Suppressor macrophage (primary cell): ENCODE data around the gene CLVS2.

Experiments used
- DNase-seq, 4 experiments: peaks; one replicate each; pipeline ENCODE4 v3.0.0-alpha.2; 2020 to 2022

Gene CLVS2

DNA sequence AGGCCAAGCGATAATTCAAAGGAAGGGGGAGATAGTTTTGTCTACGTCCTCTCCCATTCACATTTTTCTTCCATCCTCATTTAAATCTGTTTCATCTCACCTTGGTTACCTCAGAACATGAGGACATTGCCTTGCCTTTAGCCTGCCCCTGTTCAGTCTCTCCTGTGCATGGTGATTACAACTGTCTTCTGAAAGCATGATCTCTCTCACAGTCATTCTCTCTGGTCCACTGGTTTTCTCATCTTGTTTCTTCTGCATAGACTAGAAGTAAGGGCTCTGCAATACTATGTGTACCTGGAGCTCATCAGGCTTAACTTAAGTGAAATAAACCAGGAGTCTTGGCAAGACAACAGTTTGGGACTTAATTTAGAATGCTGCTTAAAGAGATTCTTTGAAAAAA is 31.4 kb downstream of the CLVS2 start:
- no peak for DNase-seq

DNA sequence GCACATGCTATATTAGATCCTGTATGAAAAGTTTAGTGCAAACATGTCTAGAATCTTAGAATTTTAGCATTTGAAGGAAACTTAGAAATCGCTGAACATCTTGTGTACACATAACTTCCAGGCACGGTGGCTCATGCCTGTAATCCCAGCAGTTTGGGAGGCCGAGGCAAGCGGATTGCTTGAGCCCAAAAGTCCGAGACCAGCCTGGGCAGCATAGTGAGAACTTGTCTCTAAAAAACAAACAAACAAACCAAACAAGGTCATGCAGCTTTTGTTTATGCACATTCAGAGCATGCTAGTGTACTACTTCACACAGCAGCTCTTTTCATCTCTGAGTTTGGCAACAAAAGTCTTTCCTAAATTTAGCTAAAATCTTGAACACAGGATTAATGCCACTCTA is 32.2 kb downstream of the CLVS2 start:
- DNase-seq = no peak

DNA sequence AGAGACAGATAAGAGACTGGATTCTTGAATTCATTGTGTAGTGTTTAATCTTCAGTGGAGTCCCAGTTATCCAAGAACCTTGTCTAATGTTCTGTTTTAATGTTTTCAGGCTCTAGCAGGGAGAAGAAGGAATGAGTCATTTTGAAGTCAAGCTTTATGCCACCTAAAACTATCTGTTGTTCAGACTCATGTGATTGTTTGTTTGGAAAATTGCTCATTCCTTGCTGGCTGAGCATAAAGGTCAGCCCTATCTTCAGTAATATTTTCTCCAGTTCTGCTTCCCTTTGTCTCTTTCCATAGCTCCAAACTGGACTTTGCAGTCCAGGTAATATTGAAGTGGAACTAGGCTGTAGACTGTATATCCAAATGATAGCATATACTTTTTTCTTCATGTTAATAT is 34.2 kb downstream of the CLVS2 start:
- no peak for DNase-seq

DNA sequence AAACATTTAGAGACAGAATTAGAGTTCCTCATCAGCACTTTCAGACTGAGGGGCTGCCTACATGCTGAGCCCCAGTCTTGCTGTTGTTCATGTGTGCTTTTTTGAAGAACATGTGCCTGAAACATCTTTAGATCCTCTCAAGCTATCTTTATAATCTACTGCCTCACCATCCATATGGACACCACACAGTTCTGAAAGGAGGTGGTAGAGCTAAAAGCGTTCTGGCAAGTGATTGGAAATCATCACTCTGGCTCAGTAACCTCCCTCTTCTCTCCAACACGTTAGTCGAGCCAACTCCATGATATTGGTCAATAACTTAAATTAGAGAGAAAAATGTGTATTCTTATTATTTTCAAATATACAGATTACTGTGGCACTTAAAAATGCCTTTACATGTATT is 40.6 kb downstream of the CLVS2 start:
- no peak for DNase-seq

DNA sequence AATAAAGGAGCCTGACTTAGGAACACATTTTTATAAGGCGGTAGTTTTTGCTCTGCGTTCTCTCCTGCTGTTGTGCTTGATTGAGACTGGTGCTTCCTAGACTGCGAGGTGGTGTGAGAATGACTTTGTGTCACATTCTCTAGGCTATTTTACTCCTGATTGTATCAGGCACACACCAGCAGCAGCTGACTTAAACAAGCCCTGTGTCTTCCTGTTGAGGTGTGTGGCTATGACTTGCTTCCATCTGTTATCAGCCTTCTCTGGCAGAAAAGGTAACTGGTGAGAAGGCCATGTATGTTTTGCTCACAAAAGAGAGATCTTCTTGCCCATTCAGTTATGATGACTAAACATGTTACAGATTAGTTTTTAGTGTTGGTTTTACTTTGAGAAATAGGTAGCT is 43.4 kb downstream of the CLVS2 start:
- DNase-seq = no peak

DNA sequence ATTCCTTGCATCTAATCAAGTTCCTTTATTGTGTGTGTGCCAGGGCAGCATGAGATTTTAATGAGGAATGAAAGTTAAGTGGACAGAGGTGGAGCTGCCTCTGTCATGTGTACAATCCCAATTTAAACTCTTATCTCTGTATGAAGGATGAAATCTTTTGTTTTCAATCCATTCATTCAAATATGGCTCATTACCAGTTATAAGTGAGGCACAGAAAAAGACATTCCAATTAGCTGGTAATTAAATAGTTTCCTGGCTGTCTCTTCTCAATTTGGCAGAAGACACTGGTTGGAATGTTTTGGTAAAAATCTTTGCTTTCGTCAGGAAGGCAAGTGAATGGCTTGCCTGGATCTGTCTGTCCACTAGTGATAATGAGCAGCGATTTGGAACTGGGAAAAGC is 46.4 kb downstream of the CLVS2 start:
- DNase-seq = no peak

DNA sequence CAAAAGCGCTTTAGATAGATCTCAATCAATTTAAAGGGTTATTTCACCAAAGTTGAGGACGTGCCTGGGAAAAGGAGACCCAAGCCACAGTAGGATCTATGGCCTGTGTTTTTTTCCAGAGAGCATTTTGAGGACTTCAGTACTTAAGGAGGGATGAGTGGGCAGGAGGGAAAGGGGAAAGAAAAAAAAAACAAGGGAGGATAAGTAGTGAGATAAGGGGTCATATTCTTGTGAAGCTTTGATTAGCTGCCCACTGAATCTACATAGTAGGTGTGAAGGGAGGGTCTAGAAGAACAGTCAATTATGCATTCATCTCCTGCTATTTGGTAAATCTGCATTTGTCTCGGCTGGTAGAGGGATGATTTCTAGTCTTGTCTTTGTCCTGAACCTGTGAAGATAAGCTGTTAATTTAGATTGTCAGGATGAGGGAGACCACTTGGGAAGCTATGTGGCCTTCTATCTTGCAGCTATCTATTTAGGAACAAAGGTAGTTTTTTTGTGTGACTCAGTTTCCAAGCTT is 48.4 kb downstream of the CLVS2 start:
- no peak for DNase-seq

DNA sequence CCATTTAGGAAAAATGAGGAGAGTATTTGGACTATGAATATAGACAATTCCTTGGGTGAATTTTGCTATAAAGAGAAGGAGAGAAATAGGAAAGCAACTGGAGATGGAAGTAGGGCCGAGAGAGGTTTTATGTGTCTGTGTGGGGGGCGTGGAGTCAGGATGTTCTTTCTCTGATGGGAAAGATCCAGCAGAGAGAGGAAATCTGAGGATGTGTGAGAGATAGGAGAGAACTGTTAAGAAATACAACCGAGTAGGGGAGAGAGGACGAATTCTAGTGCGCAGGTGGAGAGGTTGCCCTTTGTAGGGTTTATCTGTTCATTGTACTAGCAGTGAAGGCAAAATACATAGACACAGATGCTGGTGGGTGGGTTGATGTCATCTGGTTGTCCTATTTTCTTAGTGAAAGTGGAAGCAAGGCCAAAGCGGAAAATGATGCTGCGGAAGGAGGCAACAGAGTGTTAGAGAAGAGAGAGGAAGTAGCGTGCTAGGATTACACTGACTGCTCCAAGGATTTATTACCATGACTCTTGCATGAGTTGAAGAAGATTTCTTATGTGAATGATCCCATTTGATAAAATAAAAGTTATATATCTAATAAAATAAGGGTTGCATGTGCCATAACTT is 57.7 kb downstream of the CLVS2 start:
- DNase-seq = no peak

DNA sequence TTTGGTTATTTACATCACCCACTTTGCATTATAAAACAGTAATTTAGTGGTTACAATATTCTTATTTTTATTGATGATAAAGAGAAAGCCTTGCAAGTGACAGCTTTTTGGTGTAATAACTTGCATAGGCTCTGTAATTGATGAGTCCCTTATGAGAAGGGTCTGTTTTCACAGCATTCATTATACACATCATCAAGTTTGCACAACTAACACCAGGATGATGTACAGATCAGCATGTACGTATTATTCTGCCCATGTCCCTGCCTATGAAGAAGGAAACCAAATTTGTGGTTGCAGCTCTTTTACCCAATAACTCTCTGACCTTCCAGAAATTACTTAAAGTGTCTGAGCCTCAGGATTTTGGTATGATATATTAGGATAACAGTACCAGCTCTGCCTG is 59.2 kb downstream of the CLVS2 start:
- DNase-seq = no peak

DNA sequence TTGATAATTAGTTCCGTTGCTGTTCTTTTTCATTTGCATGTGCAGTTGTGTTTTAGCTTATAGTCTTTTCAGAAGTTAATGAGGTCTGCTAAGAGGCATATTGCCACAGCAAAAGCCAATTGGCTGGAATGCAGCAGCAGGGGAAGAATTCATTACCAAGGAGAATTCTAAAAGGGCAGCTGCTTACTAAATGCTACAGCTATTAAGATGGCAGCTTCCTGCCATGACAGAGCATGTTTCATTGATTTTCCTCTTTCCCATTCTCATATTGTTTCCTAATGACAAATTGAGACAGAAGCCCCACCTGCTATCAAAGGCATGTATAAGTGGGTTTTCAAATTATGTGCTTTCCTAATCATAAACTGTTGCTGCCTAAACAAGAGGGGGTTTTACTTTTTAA is 66.6 kb downstream of the CLVS2 start:
- DNase-seq = no peak

DNA sequence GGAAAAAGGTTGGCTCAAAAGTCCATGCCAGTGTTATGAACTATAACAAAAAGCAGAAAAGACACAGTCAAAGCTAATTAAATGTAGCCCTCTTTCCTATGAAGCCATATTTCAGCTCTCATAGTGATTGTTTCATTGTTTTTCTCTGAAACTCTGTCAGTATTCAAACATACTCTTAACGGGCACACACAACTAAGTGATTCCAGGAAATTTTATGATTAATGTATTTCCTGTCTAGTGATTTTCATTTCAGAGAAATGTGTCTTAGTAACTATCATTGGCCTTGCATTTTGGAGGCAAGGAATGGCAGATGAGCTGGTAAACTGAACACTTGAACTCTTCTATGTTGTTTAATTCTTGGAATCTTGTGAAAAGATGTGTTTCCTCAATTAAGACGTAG is 68.0 kb downstream of the CLVS2 start:
- no peak for DNase-seq

DNA sequence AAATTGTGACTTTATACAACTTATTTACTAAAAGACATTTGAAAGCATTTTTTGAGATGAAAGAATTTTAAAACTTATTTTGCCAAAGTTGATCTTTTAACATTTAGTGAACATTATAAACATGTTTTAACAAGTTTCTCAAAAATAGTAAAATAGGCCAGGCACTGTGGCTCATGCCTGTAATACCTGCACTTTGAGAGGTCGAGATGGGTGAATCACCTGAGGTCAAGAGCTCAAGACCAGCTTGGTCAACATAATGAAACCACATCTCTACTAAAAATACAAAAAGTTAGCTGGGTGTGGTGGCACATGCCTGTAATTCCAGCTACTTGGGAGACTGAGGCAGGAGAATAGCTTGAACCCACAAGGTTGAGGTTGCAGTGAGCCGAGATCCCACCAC is 78.6 kb downstream of the CLVS2 start:
- DNase-seq = no peak

DNA sequence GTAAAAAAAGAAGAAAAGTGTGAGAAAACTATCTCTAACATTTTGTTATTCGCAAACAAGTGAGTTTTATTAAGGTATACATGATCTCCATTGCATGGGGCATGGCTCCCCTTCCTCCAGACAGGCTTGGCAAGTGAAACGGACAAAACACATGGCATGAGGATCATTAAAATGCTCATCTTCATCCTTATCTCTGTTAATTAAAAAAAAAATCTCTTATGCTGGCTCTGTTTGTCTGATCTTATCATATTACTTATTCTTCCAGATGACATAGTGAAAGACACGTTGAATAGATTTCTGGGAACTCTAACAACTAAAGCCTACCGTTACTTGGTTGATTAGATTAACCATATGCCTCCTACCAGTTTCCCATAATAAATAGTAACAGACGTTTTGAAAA is 89.4 kb downstream of the CLVS2 start:
- no peak for DNase-seq

DNA sequence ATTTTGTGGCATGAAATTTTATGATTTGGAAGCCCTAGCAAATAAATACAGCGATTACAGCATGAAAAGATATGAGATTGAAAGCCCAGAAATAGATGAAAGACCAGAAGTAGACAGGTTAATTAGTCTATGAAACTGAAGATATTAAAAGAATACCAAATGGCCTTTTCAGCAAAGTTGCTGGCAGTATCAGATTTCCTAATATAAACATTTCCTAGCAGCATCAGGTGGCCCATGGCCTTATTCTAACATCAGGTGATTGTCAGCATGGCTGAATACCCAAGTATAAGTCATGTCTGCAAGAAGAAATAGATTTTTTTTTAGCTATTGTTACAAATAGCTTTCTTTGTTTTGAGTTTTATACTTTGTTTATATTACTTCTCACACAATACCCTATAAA is 93.2 kb downstream of the CLVS2 start:
- DNase-seq = no peak

DNA sequence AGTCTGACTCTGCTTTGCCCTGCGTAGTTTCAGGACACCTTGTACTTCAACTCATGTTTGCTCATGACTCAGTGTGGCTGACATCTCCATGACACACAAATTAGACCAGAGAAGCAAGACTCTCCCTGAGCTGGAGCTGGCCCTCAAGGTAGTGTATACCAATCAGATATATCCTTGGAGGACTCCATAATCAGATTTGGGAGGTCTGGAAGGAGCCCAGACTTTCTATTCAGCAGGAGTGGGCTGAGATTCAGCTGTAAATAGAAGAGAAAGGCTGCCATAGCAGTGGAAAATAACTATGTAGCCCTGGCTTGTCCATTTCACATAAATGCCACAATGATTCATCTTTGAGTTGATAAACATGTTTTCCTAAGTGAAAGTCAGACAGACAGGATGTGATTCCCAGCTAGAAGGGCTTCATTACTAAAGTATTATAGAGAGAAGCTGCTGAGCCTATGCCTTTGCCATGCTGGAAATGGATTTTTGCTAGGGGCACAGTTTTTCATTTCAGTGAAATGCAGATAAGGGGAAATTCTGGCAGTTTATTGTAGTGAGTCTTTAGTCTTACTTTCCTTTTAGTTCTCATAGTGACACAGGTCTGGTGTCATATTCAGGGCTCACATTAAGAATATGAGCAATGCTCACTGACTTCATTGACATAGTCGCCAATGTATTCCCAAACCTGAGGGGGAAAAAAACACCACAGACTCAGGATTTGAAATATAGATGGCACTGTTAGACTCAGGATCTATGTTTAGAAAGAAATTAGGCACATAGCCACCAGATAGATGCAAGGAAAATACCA is 95.3 kb downstream of the CLVS2 start:
- no peak for DNase-seq

DNA sequence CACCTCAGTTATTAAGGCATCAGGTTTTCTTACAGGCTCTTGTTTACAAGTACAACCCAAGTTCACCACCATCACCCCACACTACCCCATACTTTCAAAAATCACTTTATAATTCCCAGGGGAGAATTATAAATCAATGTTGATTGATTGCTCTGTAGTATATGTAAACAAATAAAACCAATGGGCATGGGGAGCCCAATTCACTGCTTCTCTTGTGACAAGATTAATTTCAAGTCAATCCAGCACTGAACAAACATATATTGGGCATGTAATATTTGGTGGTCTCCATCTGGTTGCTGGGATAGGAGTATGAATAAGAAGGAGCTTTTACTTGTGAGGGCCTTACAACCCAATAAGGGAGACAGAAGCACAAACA is 95.8 kb downstream of the CLVS2 start:
- DNase-seq = no peak

DNA sequence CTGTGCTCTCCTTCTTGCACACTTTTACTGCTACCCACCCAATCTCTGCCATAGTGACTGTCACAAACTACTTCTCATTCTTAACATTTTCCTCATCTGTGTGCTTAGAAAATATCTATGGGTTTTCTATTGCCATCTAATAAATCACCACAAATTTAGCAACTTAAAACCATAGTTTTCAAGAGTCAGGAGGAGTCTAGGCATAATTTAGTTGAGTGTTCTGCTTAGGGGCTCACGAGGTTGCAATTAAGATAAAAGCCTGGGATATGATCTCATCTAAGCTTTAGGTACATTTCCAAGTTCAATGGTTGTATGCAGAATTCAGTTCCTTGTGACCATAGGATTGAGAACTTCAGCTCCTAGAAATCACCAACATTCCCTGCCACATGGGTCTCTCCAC is 98.8 kb downstream of the CLVS2 start:
- no peak for DNase-seq

DNA sequence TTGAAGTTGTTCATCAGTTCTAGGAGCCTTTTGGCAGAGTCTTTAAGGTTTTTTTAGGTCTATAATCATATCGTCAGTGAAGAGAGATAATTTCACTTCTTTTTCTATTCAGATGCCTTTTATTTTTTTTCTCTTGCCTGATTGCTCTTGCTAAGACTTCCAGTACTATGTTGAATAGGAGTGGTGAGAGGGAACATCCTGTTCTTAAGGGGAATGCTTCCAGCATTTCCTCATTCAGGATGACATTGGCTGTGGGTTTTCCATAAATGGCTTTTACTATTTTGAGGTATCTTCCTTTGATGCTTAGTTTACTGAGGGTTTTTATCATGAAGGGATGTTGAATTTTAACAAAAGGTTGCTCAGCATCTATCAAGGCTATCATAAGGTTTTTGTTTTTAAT is 109.5 kb downstream of the CLVS2 start:
- DNase-seq = no peak

DNA sequence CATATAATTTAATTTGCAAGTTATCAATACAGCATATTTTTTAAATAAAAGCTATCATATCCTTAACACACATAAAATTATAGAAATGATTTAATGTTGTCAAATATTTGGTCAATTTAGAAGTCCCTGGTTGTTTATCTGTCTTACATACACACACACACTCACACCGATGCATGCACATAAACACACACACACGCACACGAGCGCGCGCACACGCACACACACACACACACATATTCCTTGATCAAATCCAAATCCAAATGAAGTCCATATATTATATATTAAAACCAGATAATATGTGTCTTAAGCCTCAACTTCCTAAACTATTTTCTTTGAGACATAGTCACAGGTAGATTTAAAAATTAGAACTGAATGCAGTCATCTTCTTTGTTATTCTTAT is 120.3 kb downstream of the CLVS2 start:
- no peak for DNase-seq

DNA sequence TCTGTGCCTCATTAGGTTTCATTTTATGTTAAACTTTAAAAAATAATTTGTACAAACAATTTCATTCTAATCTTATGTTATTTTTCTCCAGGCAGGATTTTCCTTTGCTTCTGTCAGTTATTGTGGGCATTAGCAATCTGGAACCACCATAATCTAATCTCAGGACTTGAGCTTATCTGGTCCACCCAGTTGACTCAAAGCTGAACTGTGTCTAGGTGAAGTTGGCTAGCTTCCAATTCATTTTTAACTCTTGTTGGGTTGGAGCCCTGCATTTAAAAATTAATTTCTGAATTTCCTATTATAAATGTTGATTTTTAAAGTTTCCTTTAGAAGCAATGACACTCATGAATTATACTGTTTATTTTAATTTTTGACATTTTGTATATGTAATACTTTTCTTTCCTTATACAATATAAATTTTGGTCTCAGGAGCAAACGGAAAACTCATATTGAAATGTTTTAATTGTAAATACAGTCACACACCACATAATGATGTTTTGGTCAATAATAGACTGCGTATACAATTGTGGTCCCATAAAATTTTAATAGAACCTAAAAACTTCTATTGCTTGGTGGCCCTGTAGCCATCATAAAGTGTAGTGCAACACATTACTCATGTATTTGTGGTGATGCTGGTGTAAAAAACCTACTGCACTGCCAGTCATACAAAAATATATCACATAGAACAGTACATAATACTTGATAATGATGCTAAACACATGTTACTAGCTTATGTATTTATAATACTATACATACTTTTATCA is 121.3 kb downstream of the CLVS2 start:
- no peak for DNase-seq

DNA sequence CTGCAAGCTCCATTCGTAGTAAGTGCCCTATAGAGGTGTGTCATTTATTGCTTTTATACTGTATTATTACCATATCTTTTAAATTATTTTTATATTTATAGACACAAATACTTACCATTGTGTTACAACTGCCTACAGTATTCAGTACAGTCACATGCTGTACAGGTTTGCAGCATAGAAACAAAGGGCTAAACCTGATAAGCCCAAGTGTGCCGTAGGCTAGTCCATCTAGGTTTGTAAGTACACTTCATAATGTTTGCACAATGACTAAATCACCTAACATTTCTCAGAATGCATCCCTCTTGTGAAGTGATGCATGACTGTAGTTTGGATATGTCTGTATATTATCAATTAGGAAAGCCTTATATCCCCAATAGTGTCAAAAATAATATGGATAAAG is 122.8 kb downstream of the CLVS2 start:
- DNase-seq = no peak
